GM19238 (cell line): ENCODE results near the gene BTBD16.

ENCODE experiments used
- DNase-seq: peaks from one replicate; pipeline ENCODE4 v3.0.0; 2011; ENCODE audit warnings: low spot score; ENCODE audit not compliant: insufficient read length

The BTBD16 gene

DNA sequence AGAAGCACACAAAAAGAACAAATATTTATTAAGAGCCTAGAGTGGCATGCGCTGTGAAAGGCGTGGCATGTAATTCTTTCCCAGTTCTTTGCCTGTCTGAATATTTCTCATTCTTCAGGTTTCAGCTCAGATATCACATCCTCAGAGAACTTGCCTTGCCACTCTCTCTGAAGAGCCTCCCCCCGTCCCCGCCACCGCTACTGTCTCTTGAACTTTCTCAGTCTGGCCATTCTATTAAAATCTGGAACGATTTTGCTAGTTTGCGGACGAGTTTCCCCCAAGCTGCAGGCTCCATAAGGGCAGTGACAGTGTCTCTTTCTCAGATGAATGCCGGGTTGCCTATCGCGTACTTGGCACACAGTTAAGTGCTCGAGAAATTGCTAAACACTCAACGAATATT lies 102.6 kb downstream of the BTBD16 start:
- DNase-seq: no peak

DNA sequence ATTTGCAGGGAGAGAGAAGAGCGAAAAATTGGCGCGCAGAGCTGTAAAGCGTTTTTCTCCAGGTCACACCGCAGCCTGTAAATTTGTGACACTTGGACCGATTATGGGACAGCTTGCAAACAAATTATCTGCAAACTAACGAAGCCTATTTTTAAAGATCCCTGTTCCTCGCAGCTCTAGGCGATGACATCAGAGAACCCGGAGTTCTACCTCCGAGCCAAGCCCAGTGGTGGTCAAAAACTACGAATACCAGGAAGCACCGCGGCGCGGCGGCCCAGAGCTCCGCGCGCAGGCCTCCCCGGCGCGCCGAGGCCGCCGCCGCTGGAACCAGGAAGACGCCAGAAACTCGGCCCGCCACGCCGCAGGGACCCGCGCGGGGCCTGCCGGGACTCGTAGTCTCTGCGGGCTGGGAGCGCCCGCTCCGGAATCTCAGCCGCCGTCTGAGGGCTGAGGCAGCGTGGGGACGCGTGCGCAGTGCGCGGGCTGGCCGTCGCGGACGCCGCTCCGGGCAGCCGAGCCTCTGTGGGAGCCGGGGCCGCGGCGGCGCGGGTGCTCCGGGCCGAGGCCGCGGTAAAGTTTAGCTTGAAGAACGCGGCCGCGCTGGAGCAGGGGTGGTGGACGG lies 103.3 kb downstream of the BTBD16 start, which contains the start of gene PLEKHA1:
Gene PLEKHA1 (plus strand): TSS at position 472 of the 622 bp plus-strand sequence. CDS start 18,493 bp downstream, outside the sequence.
- peak; percentile 90 for DNase-seq

DNA sequence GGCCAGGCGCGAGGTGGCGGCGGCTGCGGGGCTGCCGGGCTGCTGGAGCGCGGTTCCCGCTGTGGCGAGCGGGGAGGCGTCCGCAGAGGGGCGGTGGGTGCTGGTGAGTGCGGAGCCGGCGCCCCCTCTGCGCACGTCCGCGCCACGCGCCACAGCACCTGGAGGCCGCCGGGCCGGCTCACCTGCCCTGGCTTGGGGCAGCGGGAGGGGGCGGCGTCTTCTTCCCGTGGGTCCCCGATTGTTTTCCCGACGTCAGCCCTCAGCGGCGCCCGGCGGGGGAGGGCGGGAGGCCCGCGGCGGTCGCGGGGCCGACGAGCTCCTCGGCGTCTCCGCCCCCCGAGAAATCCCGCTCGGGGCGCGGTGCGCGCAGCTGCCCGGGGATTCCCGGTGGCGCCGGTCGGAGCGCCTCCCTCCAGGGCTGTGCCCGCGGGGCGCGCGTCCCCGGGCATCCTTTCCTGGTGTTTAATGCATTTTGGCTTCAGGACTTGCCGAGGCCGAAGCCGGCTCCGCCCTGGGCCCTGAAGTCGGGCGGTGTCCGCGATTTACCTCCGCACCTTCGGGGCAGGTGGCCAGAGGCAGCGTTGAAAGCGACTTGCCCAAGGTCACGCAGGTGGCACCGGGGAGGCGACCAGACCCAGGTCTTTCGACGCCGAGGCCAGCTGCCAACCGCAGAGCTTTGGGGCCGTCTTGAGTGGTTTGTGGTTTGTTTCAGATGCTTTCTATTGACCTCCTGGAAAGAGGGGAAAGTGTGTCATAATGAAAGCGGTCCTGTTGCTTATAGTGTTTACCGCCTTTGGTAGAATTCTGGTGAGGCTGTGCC lies 104.0 kb downstream of the BTBD16 start:
- DNase-seq: peak; percentile 55

DNA sequence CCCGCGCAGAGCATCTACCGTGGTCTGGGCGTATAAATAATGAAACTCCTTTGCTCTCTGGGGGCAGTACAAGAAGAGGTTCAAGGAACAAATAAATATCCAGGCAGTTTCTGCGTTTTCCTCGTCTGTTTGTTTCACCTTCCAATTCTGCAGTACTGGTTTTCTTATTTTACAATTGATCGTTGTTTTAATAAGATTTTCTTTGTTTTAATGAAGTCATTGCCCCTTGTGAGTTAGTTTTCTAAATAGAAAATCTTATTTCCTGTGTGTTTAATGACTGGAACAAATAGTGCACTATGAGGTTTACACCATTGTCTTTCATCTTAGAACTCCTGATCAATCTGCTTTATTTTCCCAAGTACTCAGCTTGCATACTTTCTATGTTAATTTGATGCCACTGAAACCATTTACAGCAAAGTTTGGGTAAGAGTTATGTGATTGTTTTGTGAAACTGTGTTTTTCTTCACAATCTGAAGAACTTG lies 104.6 kb downstream of the BTBD16 start:
- DNase-seq: no peak

DNA sequence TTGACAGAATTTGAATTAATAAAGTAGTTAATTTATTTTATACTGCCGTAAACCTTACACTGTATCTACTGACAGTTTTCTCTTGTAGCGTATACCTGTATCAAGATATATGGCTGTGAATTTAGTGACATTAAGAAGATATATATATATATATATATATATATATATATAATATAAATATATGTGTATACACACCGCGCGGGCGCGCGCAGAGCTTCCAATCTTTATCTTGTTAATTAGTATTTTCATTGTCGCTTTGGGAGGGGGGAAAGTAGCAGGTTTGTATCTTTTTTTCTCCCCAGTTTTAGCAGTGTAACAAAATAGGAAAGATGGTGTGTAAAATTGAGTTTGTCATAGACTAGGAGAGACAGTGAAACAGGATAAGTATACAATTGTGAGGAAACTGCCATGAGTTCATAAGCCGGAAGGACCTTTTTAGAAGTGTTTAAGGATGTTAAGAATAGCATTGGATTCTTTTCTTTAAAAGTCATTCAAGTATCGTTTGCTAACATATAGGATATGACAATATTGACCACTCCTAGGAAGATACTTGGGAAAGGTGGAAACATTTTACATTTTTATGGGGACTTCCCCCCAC lies 105.4 kb downstream of the BTBD16 start:
- DNase-seq: no peak

DNA sequence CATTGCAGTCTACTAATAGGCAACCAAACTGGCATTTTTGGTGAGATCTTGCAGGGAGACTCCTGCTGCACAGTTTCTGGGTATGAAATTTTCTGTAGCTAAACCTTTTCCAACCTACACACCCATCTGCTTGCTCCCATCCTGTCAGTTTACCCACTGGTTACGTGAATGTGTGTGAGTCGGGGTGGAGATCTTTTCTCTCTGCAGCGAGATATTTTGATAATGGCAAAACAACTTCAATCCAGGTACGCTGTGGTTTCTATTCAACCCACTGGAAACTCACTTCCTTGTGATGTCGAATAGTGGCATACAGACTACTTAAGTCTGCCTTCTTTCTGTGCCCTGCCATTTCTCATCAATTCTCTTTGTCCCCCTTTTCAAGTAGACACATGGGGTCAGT lies 107.9 kb downstream of the BTBD16 start:
- no peak for DNase-seq

DNA sequence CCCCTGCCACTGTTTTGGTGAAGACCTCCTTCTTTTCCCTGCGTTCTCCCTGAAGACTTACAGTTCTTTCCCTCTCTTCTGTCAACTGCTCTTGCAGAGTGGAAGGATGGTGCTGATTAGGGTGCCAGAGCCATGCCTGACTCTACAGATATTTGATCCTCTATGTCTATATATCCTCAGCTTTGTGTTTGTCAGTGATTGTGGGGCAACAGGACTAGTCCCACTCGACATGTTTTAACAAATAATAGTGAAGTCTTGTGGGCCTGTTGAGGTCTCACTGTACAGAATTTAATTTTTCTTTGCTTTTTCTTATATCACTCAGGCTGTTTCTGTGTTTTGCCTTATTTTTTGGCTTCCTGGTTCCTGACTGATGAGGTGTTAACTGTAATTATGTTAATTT lies 108.4 kb downstream of the BTBD16 start:
- no peak for DNase-seq

DNA sequence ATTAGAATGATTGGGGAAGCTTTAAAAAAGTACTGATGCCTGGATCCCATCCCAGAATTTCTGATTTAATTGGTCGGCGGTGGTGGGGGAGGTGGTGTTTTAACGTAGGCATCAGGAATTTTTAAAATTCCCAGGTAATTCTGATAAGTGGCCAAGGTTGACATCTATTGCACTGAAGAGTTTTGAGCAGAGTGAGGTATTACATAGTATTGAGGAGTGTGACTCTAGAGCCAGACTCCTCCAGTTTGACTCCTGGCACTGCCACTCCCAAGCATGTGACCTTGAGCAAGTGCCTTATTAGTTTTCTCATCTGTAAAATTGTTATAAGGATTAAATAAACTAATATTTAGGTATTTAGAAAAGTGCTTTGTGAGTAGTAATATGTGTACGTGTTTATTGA lies 109.6 kb downstream of the BTBD16 start:
- no peak for DNase-seq

DNA sequence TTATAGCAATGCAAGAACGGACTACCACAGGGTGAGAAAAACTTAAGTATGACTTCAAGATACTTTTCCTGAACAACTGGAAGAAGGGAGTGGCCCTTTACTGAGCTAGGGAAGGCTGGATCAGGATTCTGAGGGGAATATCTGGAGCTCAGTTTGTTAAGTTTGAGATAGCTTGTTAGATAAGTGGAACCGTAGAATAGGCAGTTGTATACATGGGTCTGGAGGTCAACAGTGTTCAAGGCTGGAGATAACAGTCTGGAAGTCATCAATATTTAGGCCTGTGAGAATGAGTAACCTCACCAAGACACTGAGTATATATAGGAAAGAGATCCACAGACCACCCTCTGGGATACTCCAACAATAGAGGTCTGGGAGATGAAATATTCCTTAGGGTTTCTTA lies 110.6 kb downstream of the BTBD16 start:
- DNase-seq: no peak

DNA sequence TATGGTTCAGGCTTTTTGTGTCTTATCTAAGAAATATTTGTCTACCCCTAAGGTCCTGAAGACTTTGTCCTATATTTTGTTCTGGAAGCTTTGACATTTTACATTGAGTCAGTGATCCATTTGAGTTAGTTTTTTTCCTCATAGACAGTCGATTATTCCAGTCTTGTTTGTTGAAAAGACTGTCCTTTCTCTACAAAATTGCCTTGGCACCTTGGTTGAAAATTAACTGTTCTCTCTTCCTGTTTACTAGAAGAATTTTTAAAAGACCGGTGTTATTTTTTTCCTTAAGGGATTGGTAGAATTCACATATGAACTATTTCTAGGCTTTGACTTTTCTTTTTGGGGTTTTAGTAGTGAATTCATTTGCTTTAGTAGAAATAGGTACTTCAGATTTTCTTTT lies 115.4 kb downstream of the BTBD16 start:
- DNase-seq: no peak

DNA sequence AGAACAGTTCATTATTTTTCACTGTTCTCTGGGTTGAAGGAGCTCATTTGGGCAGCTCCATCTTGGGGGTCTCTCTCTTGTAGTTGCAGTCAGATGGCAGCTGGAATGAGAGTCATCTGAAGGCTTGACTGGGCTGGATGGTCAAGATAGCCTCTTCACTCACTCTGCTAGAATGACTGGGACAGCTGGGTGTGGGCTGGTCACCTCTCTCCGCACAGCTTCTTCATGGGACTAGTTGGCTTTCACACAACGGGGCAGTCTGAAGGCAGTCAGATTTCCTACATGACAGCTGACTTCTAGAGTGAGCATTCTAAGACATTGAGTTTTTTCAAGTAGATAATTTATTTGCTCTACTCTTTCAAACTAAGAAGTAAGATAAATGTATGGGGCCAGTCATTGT lies 116.5 kb downstream of the BTBD16 start:
- DNase-seq: no peak
